HG02943 (cell line): ENCODE measurements around the gene STUM.

ENCODE experiments used
- ATAC-seq: cut with Tn5 transposase; IDR thresholded peaks from one replicate; pipeline ENCODE4 v1.9.1; 2021; ENCODE audit warnings: mild to moderate bottlenecking, low read depth, moderate library complexity; ENCODE audit not compliant: unreplicated experiment

Gene STUM

DNA sequence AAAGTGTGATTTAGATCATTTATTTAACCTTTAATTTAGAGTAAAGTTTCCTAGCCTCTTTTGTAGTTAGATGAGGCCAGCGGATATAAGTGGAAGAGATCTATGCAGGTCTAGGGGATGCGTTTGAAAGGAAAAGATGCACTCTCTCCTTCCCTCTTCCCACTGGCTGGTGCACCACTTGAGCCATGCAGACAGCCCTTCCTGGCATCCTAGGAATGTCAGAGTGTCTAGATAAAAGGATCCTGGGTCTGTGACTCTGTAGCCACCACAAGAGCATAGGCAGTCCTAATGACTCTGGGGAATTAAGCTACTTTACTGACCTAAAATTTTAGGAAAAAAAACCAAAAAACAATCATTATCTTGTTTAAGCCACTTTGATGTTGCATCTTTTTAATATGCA lies 16.0 kb upstream of the STUM start:
- no peak for ATAC-seq

DNA sequence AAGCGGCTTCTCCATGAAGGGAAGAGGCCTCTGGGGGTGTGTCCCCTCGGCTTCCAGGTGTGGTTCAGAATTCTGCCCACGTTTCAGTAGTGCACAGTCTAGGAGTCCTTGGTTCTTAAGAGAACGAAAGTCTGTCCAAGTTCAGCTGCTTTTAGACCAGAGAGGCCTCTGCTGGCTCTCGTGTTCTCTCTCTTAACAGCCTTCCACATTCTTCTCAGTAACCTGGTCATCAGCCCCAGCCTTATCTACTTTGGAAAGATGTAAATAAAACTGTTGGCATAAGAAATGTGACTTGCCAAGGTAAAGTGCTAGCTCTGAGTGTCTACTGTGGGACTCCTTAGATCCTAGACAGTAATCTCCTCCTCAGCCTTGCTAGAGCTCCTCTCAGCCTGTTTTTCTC lies 15.3 kb upstream of the STUM start:
- no peak for ATAC-seq

DNA sequence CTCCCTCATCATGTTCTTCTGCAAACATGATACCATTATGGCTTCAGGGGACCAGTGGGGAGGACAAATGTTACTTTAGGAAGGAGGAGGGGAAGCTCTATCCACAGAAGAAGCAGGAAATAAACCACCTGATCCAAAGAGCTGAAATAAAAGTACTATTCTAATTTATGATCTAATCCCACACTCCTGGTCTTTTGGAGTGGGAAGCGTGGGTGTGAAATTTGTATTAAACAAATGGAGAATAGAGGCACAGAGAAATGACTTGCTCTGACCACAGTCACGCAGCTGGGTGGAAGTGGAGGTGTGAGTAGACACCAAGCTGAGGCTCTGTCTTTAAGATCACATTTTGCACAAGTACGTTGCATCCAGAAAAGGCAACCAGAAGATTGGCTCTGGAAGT lies 14.5 kb upstream of the STUM start:
- no peak for ATAC-seq

DNA sequence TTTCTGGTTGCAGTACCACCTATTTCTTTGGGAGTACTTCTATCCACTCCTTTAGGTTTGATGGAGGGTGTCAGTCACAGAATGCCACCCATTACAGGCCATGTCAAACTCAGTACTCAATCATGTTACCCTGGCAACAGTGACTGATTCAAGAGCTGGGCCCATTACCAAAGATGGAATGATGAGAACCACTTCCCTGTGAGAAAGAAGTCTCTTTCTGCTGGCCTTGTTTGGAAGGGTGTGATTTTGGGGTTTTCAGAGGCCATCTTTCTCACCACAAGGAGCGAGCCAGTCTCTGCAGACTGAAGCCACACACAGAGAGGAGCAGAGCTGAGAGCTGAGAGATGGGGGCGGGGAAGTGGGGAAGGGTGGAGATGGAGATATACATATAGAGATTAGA lies 13.9 kb upstream of the STUM start:
- ATAC-seq, result no peak

DNA sequence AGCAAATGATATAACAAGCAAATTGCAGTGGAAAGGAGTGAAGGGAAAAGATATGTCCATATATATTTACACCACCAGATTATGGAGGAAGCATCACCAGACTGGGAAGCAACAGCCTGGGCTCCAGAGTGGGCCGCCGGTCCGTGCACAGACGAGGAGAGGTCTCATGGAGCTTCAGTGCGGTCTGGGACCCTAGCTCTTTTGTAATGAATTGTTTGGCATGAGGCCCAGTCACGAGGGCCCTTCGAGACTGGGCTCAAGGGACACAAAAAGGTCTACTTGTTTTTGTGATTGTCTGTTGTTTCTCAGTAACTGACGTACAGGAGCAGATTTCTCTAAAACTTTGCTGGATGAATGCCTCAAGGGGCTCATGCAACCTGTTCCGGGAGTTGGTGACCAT lies 12.9 kb upstream of the STUM start:
- no peak for ATAC-seq

DNA sequence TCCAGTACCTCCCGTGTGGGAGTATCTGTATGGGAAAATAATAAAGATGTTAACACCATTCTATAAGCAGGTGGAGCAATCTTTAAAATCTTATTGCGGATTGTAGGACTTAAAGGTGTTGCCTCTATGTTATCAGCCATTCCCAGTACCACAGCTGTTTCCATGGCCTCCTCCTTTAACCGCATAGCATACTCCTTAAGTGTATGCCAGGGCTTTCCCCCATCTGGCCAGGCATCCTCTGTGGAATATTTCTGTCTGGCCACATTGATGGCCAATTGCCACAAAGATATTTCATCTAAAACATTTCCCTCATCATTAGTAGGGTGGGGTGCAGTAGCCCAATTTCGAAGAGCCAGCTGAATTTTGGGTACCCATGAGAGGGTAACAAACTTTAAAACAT lies 7.3 kb upstream of the STUM start:
- ATAC-seq, result no peak

DNA sequence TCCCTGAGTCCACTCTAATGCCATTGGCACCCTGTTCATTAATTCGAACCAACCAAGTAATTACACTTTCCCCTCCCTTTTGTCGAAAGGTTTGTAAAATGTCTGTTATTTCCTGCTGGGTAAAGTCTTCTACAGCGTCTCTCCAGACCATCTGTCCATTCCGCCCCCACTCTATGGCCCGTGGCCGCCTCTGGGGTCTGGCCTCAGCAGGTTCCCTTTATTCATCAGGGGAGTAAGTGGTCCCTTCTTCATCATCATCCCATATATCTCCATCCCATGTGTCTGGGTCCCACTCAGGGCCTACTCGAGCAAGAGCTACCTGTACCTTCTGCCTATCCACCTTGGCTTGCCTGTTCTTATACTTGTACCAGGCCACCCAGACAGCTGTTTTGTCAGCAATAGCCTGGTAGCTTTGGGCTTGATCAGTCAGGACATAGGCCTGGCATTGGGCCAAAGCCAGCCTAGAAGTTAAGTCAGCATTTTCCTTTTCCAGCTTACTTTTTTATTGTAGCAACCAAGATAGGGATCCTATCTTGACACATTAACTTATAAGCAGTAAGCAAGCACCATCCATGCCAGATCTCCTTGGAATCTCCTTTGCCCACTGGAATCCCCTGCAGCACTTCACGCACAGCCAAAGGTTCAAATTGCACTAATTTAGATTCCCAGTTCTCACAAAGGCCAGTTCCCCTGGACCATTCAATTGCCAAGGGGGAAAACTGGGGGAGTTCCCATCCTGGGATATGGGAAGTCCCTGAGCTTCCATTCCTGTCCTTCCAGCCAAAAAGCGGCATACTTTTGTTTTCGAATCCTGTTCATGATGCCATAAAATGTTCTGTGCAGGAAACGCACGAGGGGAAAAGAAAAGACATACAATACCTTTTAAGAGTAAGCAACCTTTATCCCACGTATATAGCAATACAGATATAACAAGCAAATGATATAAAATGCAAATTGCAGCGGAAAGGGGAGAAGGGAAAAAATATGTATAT lies 6.6 kb upstream of the STUM start:
- no peak for ATAC-seq

DNA sequence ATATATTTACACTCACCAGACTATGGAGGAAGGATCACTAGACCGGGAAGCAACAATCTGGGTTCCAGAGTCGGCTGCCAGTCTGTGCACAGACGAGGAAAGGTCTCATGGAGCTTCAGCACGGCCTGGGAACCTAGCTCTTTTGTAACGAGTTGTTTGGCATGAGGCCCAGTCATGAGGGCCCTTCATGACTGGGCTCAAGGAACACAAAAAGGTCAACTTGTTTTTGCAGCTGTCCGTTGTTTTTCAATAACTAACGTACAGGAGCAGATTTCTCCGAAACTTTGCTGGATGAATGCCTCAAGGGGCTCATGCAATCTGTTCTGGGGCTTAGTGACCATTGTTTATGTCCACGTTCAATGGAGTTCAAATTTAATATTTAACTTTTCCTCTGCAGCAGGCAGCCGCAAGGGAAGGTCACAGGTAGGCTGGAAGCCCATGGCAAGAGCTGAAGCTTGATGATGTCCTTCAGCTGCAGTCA lies 5.9 kb upstream of the STUM start:
- no peak for ATAC-seq

DNA sequence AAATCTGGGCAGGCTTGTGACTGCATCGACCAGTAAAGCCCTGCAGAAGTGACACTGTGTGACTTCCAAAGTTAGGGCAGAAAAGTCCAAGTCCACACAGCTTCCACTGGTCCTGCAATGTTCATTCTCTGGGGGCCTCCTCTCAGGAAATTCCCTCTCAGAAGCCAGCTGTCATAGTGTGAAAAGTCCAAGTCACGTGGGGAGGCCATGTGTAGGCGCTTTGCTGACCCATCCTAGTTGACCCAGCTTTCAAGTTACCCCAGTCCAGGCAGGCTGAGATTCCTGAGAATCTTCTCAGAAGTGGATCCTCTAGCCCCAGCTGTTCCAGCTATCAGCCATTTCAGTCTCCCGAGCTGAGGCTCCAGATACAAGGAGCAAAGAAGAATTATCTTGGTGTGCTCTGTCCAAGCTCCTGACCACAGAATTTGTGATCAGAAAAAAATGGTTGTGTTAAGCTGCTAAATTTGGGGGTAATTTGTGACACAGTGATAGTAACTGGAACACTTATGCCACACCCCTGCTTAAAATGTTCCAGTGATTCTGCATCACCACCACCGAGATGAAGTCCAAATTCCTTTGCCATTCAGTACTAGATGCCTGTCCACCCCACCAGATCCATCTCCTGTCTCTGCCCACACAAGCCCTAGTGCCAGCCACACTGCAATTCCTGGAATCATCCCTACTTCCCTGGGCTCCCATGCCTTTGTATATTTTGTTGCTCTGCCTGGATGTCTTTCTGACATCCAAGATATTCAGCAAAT lies 2.5 kb upstream of the STUM start:
- ATAC-seq, result no peak

DNA sequence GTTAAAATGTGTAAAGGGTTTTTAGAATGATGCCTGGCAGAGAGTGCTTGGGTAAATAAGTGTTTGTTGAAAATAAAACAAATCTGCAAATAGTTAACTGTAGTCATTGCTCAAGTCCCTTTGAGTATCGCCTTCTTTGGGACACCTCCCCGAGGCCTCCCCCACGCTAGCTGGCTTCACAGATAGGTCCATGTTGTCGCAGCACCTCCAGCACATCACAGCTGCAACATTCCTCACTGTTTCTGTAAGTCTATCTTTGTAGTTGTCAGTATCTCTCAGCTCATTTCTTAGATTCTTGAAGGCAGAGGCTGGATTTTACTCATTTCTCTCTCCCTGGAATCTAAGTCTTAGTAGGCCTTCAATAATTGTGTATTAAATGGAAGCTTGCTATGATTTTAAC lies 1.6 kb upstream of the STUM start:
- ATAC-seq, result no peak

DNA sequence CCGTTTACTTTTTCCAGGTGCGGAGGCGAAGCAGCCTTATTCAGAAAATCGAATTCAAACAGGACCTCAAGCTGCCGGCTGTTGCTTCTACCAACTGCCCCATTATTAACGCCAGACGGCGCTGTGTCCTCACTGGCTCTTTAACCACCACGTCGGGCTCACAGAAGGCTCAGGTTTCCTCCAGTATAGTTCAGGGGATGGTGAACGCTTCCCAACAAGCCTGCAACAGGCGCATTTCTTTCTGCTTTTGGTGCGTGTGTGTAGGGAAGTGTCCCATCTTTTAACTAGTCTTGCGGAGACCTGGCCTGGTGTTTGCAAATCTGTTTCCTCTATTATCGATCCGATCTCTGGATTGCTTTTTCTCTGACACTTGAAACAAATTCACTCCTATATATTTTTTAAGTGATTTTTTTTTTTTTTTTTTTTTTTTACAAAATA lies 791 bp upstream of the STUM start:
- ATAC-seq, result no peak

DNA sequence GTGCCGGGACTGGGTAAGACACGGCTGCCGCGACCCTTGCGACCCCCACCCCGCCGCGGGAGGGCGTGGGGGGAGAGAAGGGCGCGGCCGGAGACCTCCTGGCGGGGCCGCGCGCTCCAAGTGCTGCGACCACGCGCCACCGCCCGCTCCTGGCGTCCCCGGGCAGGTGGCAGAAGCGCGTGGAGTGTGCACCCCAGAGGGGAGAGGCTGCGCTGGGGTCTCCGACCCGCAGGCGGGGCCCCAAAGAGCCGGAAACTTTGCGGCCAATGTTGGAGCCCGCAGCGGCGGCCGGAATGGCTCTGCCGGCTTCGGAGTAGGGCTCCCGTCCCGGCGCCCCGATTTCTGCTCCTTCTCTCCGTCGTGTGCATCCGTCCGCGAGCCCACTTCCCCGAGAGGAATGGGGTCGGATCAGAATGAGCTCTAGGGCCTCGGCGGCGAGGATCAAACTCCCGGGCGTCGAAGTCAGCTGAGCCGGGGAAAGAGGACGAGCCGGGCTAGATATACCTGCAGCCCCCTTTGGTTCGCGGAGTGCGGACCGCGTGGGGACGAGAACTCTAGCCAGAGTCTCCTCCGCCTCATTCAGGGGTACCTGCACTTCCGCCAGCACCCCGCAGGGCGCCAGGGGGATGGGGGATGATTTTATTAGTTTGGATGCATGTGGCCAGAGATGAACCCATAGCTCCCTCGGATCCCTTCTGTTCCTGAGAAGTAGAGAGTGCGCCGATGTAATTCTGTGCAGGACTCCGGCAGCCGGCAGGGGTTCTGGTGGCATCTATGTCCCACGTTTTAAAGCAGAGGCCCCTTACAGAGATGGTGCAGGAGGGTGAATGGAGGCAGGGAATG lies 751 bp downstream of the STUM start:
- no peak for ATAC-seq

DNA sequence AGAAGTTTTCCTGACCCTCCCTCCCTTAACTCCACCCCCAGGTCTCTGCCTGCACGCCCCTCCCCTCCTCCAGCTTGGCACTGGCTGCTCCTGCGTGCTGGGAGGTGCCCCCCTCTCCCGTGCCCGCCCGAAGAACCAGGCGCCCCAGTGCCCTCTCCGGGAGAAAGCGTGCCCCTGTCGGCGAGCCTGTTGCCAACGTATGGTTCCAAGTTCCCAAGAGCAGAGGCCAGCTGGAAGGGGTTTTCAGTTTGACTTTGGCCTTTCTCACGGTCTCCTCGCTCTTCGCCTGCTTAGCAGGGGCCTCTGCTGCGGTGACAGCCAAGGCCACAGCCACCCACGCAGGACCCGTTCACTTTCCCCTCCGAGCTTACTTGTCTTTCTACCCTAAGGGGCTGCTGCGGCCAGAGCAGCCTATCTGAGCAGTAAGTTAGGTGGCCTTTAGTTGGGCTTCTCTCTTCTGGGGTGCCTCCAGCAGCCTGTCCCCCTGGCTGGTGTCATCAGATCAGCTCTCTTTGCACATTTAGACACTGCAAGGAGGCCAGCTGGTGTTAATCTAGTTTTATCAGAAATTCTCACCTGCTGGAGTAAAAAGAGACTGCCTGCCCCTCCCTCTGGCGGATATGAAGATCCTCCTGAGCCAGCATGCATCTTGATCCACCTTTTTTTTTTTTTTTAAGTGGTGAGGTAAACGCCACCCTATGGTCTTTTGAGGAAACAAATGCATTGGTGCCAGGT lies 1.5 kb downstream of the STUM start:
- ATAC-seq, result no peak

DNA sequence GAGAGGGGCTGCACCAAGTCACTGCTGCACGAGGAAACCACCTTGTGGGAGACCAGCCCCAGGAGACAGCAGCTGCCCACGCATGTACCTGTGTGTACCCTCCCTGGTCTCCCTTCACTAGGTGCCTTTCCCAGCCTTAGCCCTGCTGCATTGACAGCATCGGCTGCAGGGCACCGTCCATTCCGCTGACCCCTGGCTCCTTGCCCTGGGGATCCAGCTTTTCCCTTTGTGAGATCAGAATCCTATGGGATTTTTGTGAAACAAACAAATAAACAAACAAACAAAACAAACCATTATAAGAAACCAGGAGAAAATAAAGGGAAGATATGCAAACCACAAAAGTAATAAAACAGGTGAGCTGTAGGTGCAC lies 2.1 kb downstream of the STUM start:
- no peak for ATAC-seq

DNA sequence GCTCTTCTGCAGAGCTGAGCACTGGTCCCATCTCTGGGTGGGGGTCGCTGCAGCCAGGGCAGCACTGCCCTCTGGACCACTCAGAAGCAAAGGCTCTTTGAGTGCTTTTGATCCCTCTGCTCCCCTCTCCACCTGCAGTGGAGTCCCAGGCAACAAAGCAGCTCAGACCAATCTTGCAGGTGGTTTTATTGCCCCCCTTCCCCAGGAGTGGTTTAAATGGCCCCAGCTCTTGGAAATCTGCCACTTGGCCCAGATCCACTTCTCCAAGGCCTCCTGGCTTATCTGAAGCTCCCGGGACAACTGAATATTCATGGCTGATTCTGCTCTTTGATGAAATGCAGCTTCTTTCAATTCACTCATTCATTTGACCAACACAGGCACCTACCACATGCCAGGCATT lies 2.7 kb downstream of the STUM start:
- ATAC-seq, result no peak

DNA sequence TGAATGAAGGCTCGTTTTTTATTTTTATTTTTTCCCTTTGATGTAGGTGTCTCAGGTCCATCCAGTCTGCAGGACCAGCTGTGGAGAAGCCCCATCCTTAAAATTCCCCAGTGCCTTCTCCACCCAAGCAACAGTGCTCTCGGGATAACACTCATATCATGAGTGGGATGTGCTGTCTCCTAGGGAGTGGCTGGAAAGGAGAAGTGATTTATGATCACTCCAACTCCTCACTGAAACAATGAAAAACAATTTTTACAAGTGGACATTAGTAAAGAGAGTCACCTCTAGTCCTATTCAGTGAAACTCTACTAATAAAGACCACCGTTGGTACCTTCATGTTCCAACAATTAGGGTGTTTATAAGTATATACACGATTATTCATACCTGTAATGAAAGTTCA lies 3.5 kb downstream of the STUM start:
- ATAC-seq, result no peak

DNA sequence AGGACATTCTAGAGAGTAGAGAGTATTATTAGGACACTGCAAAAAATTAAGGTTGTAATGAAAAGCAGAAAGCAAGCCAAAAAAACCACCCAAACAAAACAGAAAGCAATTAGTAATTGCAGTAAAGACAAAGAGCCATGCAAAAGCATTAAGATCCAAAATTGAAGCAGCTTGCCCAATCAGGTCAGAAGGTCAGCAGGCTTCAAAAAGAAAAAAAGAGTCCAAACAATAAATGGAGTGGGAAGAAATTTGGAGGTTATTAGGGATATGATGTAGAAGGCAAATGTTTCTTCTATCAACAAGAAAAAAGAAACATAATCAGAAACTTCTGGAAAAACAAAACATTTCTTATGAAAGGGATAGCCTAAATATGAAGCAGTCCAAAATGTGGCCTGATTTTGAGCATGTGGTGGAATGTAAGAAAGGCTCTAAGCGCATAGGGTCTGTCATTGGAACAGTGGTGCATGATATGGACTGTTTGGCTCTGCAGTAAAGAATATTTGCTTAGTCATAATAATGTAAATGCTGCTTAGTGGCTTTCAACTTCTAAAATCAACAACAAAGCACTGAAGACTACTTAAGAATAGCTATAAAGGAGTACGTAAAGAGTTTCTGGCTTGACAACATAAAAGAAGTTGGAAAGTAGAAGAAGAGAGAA lies 4.8 kb downstream of the STUM start:
- no peak for ATAC-seq

DNA sequence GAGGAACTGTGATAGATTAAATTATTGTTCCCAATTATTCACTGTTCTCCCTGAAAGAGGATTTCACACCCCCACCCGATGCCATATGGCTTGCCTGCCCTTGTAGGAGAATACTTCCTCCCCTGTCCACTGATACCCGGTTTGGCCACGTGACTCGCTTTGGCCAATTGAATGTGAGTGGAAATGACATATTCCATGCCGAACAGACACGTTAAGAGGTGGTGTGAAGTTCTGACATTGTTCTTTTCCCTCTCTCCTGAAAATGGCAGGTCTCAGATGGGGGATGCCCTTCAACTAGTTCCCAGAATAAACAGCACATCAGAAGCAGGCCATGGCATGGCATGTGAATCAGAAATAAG lies 5.3 kb downstream of the STUM start:
- no peak for ATAC-seq

DNA sequence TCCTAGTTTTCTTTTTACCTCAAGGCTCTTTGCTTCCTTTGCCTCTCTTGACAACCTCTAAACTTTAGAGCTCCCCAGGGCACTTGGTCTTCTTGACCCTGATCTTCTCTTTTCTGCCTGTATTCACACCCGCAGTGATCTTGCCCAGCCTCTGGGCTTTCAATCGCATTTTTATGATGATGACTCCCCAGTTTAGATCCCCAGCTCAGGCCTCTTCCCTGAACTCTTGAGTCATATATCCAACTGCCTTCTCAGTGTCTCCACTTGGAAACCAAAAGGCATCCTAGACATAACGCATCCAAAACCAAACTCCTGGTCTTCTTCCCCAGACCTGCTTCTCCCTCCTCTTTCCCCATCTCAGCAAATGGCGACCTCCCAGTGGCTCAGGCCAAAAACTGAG lies 6.5 kb downstream of the STUM start:
- no peak for ATAC-seq

DNA sequence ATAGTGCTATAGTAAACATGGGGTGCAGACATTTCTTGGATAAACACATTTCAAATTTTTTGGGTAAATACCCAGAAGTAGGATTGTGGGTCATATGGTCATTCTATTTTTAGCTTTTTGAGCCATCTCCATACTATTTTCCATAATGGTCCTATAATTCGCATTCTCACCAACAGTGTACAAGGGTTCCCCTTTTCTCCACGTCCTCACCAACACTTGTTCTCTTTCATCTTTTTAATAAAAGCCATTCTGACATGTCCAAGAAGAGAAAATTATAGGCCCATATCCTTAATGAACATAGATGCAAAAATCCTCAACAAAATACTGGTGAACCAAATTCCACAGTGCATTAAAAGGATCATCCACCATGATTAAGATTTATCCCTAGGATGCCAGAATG lies 8.9 kb downstream of the STUM start:
- no peak for ATAC-seq
